Neuronal stem cell (in vitro differentiated cells): ENCODE results near the gene KIF26A.

ENCODE experiments used
- DNase-seq: peaks from one replicate; pipeline ENCODE4 v3.0.0-alpha.2; 2013; ENCODE audit warnings: low spot score
- H2AFZ ChIP-seq: one replicate; pipeline ENCODE4 v1.6.1; 2013; ENCODE audit warnings: mild to moderate bottlenecking, low read length, inconsistent platforms
- H2AK5ac ChIP-seq: 2 replicates; pipeline ENCODE4 v1.6.1; 2013; ENCODE audit warnings: low read depth, mild to moderate bottlenecking, inconsistent platforms, low read length, moderate library complexity, mixed read lengths
- H2BK120ac ChIP-seq: 2 replicates; pipeline ENCODE4 v1.6.1; 2013; ENCODE audit warnings: low read depth, mild to moderate bottlenecking, inconsistent platforms, low read length, moderate library complexity, mixed read lengths
- H2BK12ac ChIP-seq: one replicate; pipeline ENCODE4 v1.6.1; 2013; ENCODE audit warnings: low read length, inconsistent platforms
- H2BK15ac ChIP-seq: 2 replicates; pipeline ENCODE4 v1.6.1; 2013; ENCODE audit warnings: mild to moderate bottlenecking, low read length, inconsistent platforms, mixed read lengths
- H2BK5ac ChIP-seq: one replicate; pipeline ENCODE4 v1.6.1; 2013; ENCODE audit warnings: inconsistent platforms, mild to moderate bottlenecking, low read length, moderate library complexity
- H3K14ac ChIP-seq: one replicate; pipeline ENCODE4 v1.6.1; 2013; ENCODE audit warnings: low read length, inconsistent platforms
- H3K18ac ChIP-seq: 2 replicates; pipeline ENCODE4 v1.6.1; 2013; ENCODE audit warnings: low read length, inconsistent platforms
- H3K23ac ChIP-seq: 2 replicates; pipeline ENCODE4 v1.6.1; 2013; ENCODE audit warnings: low read depth, mild to moderate bottlenecking, mixed read lengths, low read length, inconsistent platforms; ENCODE audit not compliant: poor library complexity
- H3K27ac ChIP-seq: replicated peaks from 3 replicates; pipeline ENCODE4 v1.5.1; 2013; ENCODE audit warnings: low read length, inconsistent platforms
- H3K27me3 ChIP-seq, 3 experiments: 2 replicates each; pipeline ENCODE4 v1.6.1; 2013; ENCODE audit warnings: low read length in 3 of 3, mild to moderate bottlenecking in 2 of 3, inconsistent platforms in 1 of 3, low read depth in 1 of 3, mixed read lengths in 1 of 3, moderate library complexity in 1 of 3; ENCODE audit not compliant: control insufficient read depth in 3 of 3, insufficient read depth in 3 of 3
- H3K36me3 ChIP-seq, 2 donors: replicated peaks in 1 of 2; 2 replicates each; pipeline ENCODE4 v1.6.1; 2013; ENCODE audit warnings: low read length in 2 of 2; ENCODE audit not compliant: control insufficient read depth in 2 of 2, insufficient read depth in 2 of 2
- H3K4ac ChIP-seq: 2 replicates; pipeline ENCODE4 v1.6.1; 2013; ENCODE audit warnings: inconsistent platforms, mild to moderate bottlenecking, low read length, moderate library complexity
- H3K4me1 ChIP-seq, 2 donors: 1 replicate in 1 of 2; 2 replicates in 1 of 2; pipeline ENCODE4 v1.6.1; 2013; ENCODE audit warnings: low read length in 2 of 2, low read depth in 1 of 2; ENCODE audit not compliant: control insufficient read depth in 2 of 2, insufficient read depth in 1 of 2
- H3K4me2 ChIP-seq: one replicate; pipeline ENCODE4 v1.6.1; 2013; ENCODE audit warnings: mild to moderate bottlenecking, low read length, inconsistent platforms; ENCODE audit not compliant: insufficient read depth, poor library complexity, severe bottlenecking
- H3K4me3 ChIP-seq, 2 donors: 2 replicates each; pipeline ENCODE4 v1.5.1; 2013; ENCODE audit warnings: low read length in 2 of 2, mild to moderate bottlenecking in 2 of 2, inconsistent platforms in 1 of 2, moderate library complexity in 1 of 2
- H3K79me1 ChIP-seq: one replicate; pipeline ENCODE4 v1.6.1; 2013; ENCODE audit warnings: low read depth, mild to moderate bottlenecking, inconsistent platforms, low read length, moderate library complexity
- H3K9ac ChIP-seq: one replicate; pipeline ENCODE4 v1.6.1; 2013; ENCODE audit warnings: mild to moderate bottlenecking, low read depth, low read length, inconsistent platforms; ENCODE audit not compliant: poor library complexity
- H3K9me3 ChIP-seq, 2 donors: replicated peaks in 1 of 2; 2 replicates each; pipeline versions ENCODE3 to v1.6.1; 2013; ENCODE audit warnings: low read length in 2 of 2, mild to moderate bottlenecking in 2 of 2, inconsistent platforms in 1 of 2, low read depth in 1 of 2, mixed read lengths in 1 of 2, moderate library complexity in 1 of 2; ENCODE audit not compliant: control insufficient read depth in 2 of 2, insufficient read depth in 1 of 2
- H4K8ac ChIP-seq: one replicate; pipeline ENCODE4 v1.6.1; 2013; ENCODE audit warnings: low read depth, mild to moderate bottlenecking, inconsistent platforms, low read length, moderate library complexity
- H4K91ac ChIP-seq: one replicate; pipeline ENCODE4 v1.6.1; 2013; ENCODE audit warnings: low read length, low read depth, mild to moderate bottlenecking, inconsistent platforms; ENCODE audit not compliant: poor library complexity
- WGBS, 2 donors: extraction: QIAGEN DNeasy Blood & Tissue Kit; methylation state at CpG; one replicate each; pipeline ENCODE4 v1.1.7; 2013; ENCODE audit warnings: missing lambda C conversion rate in 2 of 2, mixed read lengths in 1 of 2; ENCODE audit not compliant: insufficient read length in 2 of 2, insufficient replicate concordance in 1 of 2; ENCODE audit errors: extremely low coverage in 2 of 2; 5-methylcytosine and 5-hydroxymethylcytosine counted together

The KIF26A gene

GRCh38 chr14:104221071-104221625 is 82.8 kb downstream of the KIF26A start:
- no CpG with 5 or more reads among the region's 14 CpGs for WGBS, 2 donors
- H3K4me2 ChIP-seq: no peak overlapping the region
- DNase-seq: no peak
- peak overlapping the region; percentile 25 for H2BK15ac ChIP-seq
- H3K4me1 ChIP-seq: peaks cover 5 to 12% of the 10 kb centered on the region in 2 donors
- no peaks in the 10 kb centered on the region for H3K36me3 ChIP-seq
- H3K23ac ChIP-seq: no peak overlapping the region
- peak overlapping the region; percentile 83 for H3K18ac ChIP-seq
- peak overlapping the region; percentile 78 for H2AK5ac ChIP-seq
- no peak overlapping the region for H2BK5ac ChIP-seq
- peak overlapping the region; percentile 30 for H3K9ac ChIP-seq
- H3K9me3 ChIP-seq: no peaks in the 10 kb centered on the region
- H4K8ac ChIP-seq: no peak overlapping the region
- H3K27ac ChIP-seq: no peak overlapping the region
- H3K4ac ChIP-seq: peak overlapping the region; percentile 53
- no peak overlapping the region for H4K91ac ChIP-seq
- H3K4me3 ChIP-seq: no peak overlapping the region
- peaks cover 0 to 42% (median 0%) of the 10 kb centered on the region in 3 experiments for H3K27me3 ChIP-seq
- H2BK120ac ChIP-seq: no peak overlapping the region
- no peak overlapping the region for H3K14ac ChIP-seq
- H3K79me1 ChIP-seq: no peaks in the 10 kb centered on the region
- no peak overlapping the region for H2AFZ ChIP-seq
- peak overlapping the region; percentile 22 for H2BK12ac ChIP-seq

- Histone ChIP-seq H3K18ac (peak overlapping the region; percentile 57), H3K9me3 (no peaks in the 10 kb centered on the region), H3K4me3 (no peak overlapping the region), H3K27me3 (peaks cover 0 to 42% (median 0%) of the 10 kb centered on the region in 3 experiments), H3K14ac (no peak overlapping the region), H3K4ac (no peak overlapping the region), H3K23ac (no peak overlapping the region), H2BK5ac (no peak overlapping the region), H2BK120ac (peak overlapping the region; percentile 31), H2AFZ (no peak overlapping the region), H3K79me1 (no peaks in the 10 kb centered on the region), H3K36me3 (no peaks in the 10 kb centered on the region), H2AK5ac (peak overlapping the region; percentile 78), H3K9ac (no peak overlapping the region), H2BK15ac (peak overlapping the region; percentile 45), H4K91ac (no peak overlapping the region), H3K4me2 (peak overlapping the region; percentile 11), H3K4me1 (peaks cover 5 to 12% of the 10 kb centered on the region in 2 donors), H2BK12ac (no peak overlapping the region), H3K27ac (no peak overlapping the region), H4K8ac (no peak overlapping the region)
- WGBS, 2 donors: no CpG with 5 or more reads among the region's 21 CpGs
- DNase-seq: no peak
Observed at GRCh38 chr14:104221636-104222369, 83.4 kb downstream of the KIF26A start.

GRCh38 chr14:104222396-104223036 is 84.1 kb downstream of the KIF26A start:
- no CpG with 5 or more reads among the region's 11 CpGs for WGBS, 2 donors
- H2AK5ac ChIP-seq: peak overlapping the region; percentile 92
- no peaks in the 10 kb centered on the region for H3K9me3 ChIP-seq
- no peak overlapping the region for H4K91ac ChIP-seq
- no peak overlapping the region for H3K4me2 ChIP-seq
- DNase-seq: no peak
- H3K4me3 ChIP-seq: no peak overlapping the region
- H2BK5ac ChIP-seq: no peak overlapping the region
- H2BK15ac ChIP-seq: peak overlapping the region; percentile 45
- peak overlapping the region; percentile 31 for H2BK120ac ChIP-seq
- peaks cover 0 to 42% (median 0%) of the 10 kb centered on the region in 3 experiments for H3K27me3 ChIP-seq
- H3K18ac ChIP-seq: peak overlapping the region; percentile 64
- H3K27ac ChIP-seq: no peak overlapping the region
- no peaks in the 10 kb centered on the region for H3K36me3 ChIP-seq
- no peak overlapping the region for H3K4ac ChIP-seq
- H4K8ac ChIP-seq: no peak overlapping the region
- no peak overlapping the region for H3K9ac ChIP-seq
- no peaks in the 10 kb centered on the region for H3K79me1 ChIP-seq
- H3K4me1 ChIP-seq: peaks cover 5 to 12% of the 10 kb centered on the region in 2 donors
- no peak overlapping the region for H2AFZ ChIP-seq
- peak overlapping the region; percentile 30 for H2BK12ac ChIP-seq
- no peak overlapping the region for H3K14ac ChIP-seq
- H3K23ac ChIP-seq: peak overlapping the region; percentile 43
